KMS-11 (cell line): ENCODE data around the gene FOXD3.

ENCODE experiments used
- H2AFZ ChIP-seq: fragments of 200-600 bp; sonication (generic); 2 replicates; pipeline ENCODE4 v1.6.1; 2016; ENCODE audit warnings: antibody characterized with exemption, mixed run types, low read depth
- H3K27ac ChIP-seq: fragments of 200-600 bp; sonication (generic); 2 replicates; pipeline ENCODE4 v1.6.1; 2016; ENCODE audit warnings: mild to moderate bottlenecking, mixed run types
- H3K27me3 ChIP-seq: fragments of 200-600 bp; sonication (generic); 2 replicates; pipeline ENCODE4 v1.6.1; 2017; ENCODE audit warnings: mild to moderate bottlenecking, low read depth, mixed run types, moderate library complexity; ENCODE audit not compliant: insufficient read depth
- H3K36me3 ChIP-seq: fragments of 200-600 bp; sonication (generic); 2 replicates; pipeline ENCODE4 v1.6.1; 2017; ENCODE audit warnings: mild to moderate bottlenecking, mixed run types; ENCODE audit not compliant: insufficient read depth
- H3K4me1 ChIP-seq: fragments of 200-600 bp; sonication (generic); 2 replicates; pipeline ENCODE4 v1.6.1; 2016; ENCODE audit warnings: mild to moderate bottlenecking, low read depth, mixed run types; ENCODE audit not compliant: poor library complexity, severe bottlenecking
- H3K4me2 ChIP-seq: fragments of 200-600 bp; sonication (generic); 2 replicates; pipeline ENCODE4 v1.7.0; 2016; ENCODE audit warnings: mild to moderate bottlenecking, mixed run types
- H3K4me3 ChIP-seq: fragments of 200-600 bp; sonication (generic); IDR thresholded peaks from 2 replicates; pipeline ENCODE4 v1.6.1; 2017; ENCODE audit warnings: low read depth, low read length, mixed read lengths; ENCODE audit not compliant: insufficient read depth
- H3K79me2 ChIP-seq: fragments of 200-600 bp; sonication (generic); 2 replicates; pipeline ENCODE4 v1.6.1; 2016; ENCODE audit warnings: low read depth, mixed run types; ENCODE audit not compliant: insufficient read depth
- H3K9ac ChIP-seq: fragments of 200-600 bp; sonication (generic); 2 replicates; pipeline ENCODE4 v1.6.1; 2016; ENCODE audit warnings: mild to moderate bottlenecking, mixed run types
- H4K20me1 ChIP-seq: fragments of 200-600 bp; sonication (generic); 2 replicates; pipeline ENCODE4 v1.6.1; 2016; ENCODE audit warnings: mild to moderate bottlenecking, mixed run types; ENCODE audit not compliant: insufficient read depth
- CTCF ChIP-seq: fragments of 200-600 bp; sonication (generic); conservative IDR thresholded peaks from 2 replicates; pipeline ENCODE4 v1.6.1; 2017; ENCODE audit warnings: low read depth, mild to moderate bottlenecking, antibody characterized with exemption, low read length, moderate library complexity, mixed read lengths

Gene FOXD3

GRCh38 chr1:63322944-63323864 lies 837 bp downstream of the FOXD3 start:
- no peaks in the 10 kb centered on the region for H3K79me2 ChIP-seq
- H3K36me3 ChIP-seq, result no peaks in the 10 kb centered on the region
- H4K20me1 ChIP-seq, result no peaks in the 10 kb centered on the region
- peak overlapping the region; percentile 60; the same call in 1 of the 2 replicates for H3K9ac ChIP-seq
- no peak for TF ChIP-seq CTCF
- H3K4me2 ChIP-seq, result peak overlapping the region; percentile 80
- H3K27ac ChIP-seq, result no peak overlapping the region
- H3K4me1 ChIP-seq, result peaks cover 10% of the 10 kb centered on the region
- no peaks in the 10 kb centered on the region for H3K27me3 ChIP-seq
- H3K4me3 ChIP-seq, result no peak overlapping the region
- H2AFZ ChIP-seq, result peak overlapping the region; percentile 93

GRCh38 chr1:63323865-63324778 lies 1.8 kb downstream of the FOXD3 start:
- Histone ChIP-seq H3K9ac (no peak overlapping the region), H3K27me3 (no peaks in the 10 kb centered on the region), H3K4me2 (no peak overlapping the region), H4K20me1 (no peaks in the 10 kb centered on the region), H3K79me2 (no peaks in the 10 kb centered on the region), H3K4me3 (no peak overlapping the region), H2AFZ (no peak overlapping the region), H3K27ac (no peak overlapping the region), H3K4me1 (peaks cover 8% of the 10 kb centered on the region), H3K36me3 (no peaks in the 10 kb centered on the region)
- TF ChIP-seq CTCF, result no peak

- no peak overlapping the region for H3K4me3 ChIP-seq
- H3K4me2 ChIP-seq, result no peak overlapping the region
- H3K4me1 ChIP-seq, result peaks cover 8% of the 10 kb centered on the region
- H3K79me2 ChIP-seq, result no peaks in the 10 kb centered on the region
- no peak overlapping the region for H2AFZ ChIP-seq
- TF ChIP-seq CTCF, result no peak
- no peaks in the 10 kb centered on the region for H3K36me3 ChIP-seq
- no peaks in the 10 kb centered on the region for H4K20me1 ChIP-seq
- H3K27ac ChIP-seq, result no peak overlapping the region
- no peak overlapping the region for H3K9ac ChIP-seq
- H3K27me3 ChIP-seq, result no peaks in the 10 kb centered on the region
These were observed 2.4 kb downstream of the FOXD3 start for GRCh38 chr1:63324779-63325119.

- no peak overlapping the region for H3K27ac ChIP-seq
- no peak overlapping the region for H3K4me3 ChIP-seq
- no peaks in the 10 kb centered on the region for H3K79me2 ChIP-seq
- peaks cover 8% of the 10 kb centered on the region for H3K4me1 ChIP-seq
- no peak overlapping the region for H2AFZ ChIP-seq
- no peaks in the 10 kb centered on the region for H4K20me1 ChIP-seq
- H3K36me3 ChIP-seq, result no peaks in the 10 kb centered on the region
- no peak overlapping the region for H3K4me2 ChIP-seq
- no peaks in the 10 kb centered on the region for H3K27me3 ChIP-seq
- H3K9ac ChIP-seq, result no peak overlapping the region
- TF ChIP-seq CTCF, result no peak
These were observed 3.1 kb downstream of the FOXD3 start for GRCh38 chr1:63325279-63325985.
